Lung (tissue), 13 donors: ENCODE results near the gene GRN. TPM values are rescaled to one million over a fixed set of nuclear protein-coding genes. Genes with fewer than 3 reads are reported as not detected.
A peak's percentile ranks its signal among the peaks of the same experiment; 100 is the strongest.

Experiments used
- ATAC-seq: fragments of 200-7000 bp; cut with Tn5 transposase; one replicate; pipeline ENCODE4 v1.9.1; 2020; ENCODE audit warnings: moderate number of reproducible peaks; ENCODE audit not compliant: insufficient read depth, low FRiP score
- DNase-seq, 3 donors: peaks; one replicate each; pipeline ENCODE4 v3.0.0-alpha.2; 2013 to 2017
- H3K27ac ChIP-seq, 2 donors: one replicate each; pipeline ENCODE4 v1.5.1; 2013; ENCODE audit warnings: mild to moderate bottlenecking in 2 of 2, moderate library complexity in 2 of 2, control low read depth in 1 of 2, inconsistent platforms in 1 of 2, low read depth in 1 of 2, low read length in 1 of 2
- H3K27me3 ChIP-seq, 3 donors: one replicate each; pipeline ENCODE4 v1.5.1; 2013; ENCODE audit warnings: low read length in 2 of 3; ENCODE audit not compliant: control insufficient read depth in 3 of 3, insufficient read depth in 3 of 3
- H3K36me3 ChIP-seq, 4 donors: one replicate each; pipeline ENCODE4 v1.5.1; 2013; ENCODE audit warnings: low read length in 4 of 4, mild to moderate bottlenecking in 1 of 4, moderate library complexity in 1 of 4; ENCODE audit not compliant: control insufficient read depth in 4 of 4, insufficient read depth in 4 of 4
- H3K4me1 ChIP-seq, 5 donors: one replicate each; pipeline ENCODE4 v1.5.1; 2013; ENCODE audit warnings: low read length in 5 of 5, mild to moderate bottlenecking in 2 of 5, moderate library complexity in 1 of 5; ENCODE audit not compliant: control insufficient read depth in 5 of 5, insufficient read depth in 5 of 5
- H3K4me3 ChIP-seq: one replicate; pipeline ENCODE4 v1.5.1; 2013; ENCODE audit warnings: mild to moderate bottlenecking, control low read depth, moderate library complexity
- H3K9ac ChIP-seq, 2 donors: one replicate each; pipeline ENCODE4 v1.5.1; 2013; ENCODE audit warnings: low read length in 2 of 2, control low read depth in 1 of 2; ENCODE audit not compliant: insufficient read depth in 1 of 2
- H3K9me3 ChIP-seq, 4 donors: one replicate each; pipeline ENCODE4 v1.5.1; 2013; ENCODE audit warnings: low read length in 3 of 4, mild to moderate bottlenecking in 1 of 4, moderate library complexity in 1 of 4; ENCODE audit not compliant: control insufficient read depth in 4 of 4, insufficient read depth in 3 of 4
- WGBS, 2 donors: extraction: QIAGEN DNeasy Blood & Tissue Kit; methylation state at CpG; one replicate each; pipeline ENCODE4 v1.1.7; 2013; 5-methylcytosine and 5-hydroxymethylcytosine counted together
- polyA plus RNA-seq, 2 donors: library from polyadenylated mRNA; stranded (reverse); fragments of 200-250 nt; gene quantifications; one replicate each; pipeline ENCODE4 v1.2.1, GENCODE V29; 2013
- small RNA-seq: library from RNA; depleted of rRNA; stranded (forward); fragments of <200 nt; gene quantifications from one replicate; pipeline ENCODE3, GENCODE V24; 2014; ENCODE audit warnings: low replicate concordance
- total RNA-seq, 2 donors: library from RNA; depleted of rRNA in 1 of 2; stranded (reverse); fragments of >200 nt in 1 of 2; gene quantifications; one replicate each; pipeline ENCODE4 v1.2.1, GENCODE V29; 2014 to 2021
- TF ChIP-seq, protein P1 (sequence below): IDR thresholded peaks from 2 replicates; pipeline ENCODE4 v1.5.1; 2012; ENCODE audit warnings: mild to moderate bottlenecking; ENCODE audit errors: control extremely low read depth, extremely low read depth
- donor health status: control.
- donor health status: control.
- donor health status: Bipolar disorder and iron deficiency.
- donor health status: healthy.
- donor health status: DM: yes; HTN: yes; CAD: no.

Gene GRN
- total and polyA plus RNA-seq, 4 donors: 160 to 753 (median 510) TPM

- Histone ChIP-seq H3K4me1 (no peaks in the 10 kb centered on the region), H3K27me3 (no peaks in the 10 kb centered on the region), H3K4me3 (no peak overlapping the region), H3K36me3 (peaks cover 14 to 41% (median 29%) of the 10 kb centered on the region in 4 donors), H3K9ac (no peak overlapping the region), H3K9me3 (no peaks in the 10 kb centered on the region), H3K27ac (no peak overlapping the region)
- TF ChIP-seq, protein P1, sequence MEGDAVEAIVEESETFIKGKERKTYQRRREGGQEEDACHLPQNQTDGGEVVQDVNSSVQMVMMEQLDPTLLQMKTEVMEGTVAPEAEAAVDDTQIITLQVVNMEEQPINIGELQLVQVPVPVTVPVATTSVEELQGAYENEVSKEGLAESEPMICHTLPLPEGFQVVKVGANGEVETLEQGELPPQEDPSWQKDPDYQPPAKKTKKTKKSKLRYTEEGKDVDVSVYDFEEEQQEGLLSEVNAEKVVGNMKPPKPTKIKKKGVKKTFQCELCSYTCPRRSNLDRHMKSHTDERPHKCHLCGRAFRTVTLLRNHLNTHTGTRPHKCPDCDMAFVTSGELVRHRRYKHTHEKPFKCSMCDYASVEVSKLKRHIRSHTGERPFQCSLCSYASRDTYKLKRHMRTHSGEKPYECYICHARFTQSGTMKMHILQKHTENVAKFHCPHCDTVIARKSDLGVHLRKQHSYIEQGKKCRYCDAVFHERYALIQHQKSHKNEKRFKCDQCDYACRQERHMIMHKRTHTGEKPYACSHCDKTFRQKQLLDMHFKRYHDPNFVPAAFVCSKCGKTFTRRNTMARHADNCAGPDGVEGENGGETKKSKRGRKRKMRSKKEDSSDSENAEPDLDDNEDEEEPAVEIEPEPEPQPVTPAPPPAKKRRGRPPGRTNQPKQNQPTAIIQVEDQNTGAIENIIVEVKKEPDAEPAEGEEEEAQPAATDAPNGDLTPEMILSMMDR: no peak
- DNase-seq (no peak), ATAC-seq (no peak)
- 97 to 99% methylated on average over 41 of the region's 41 CpGs for WGBS, 2 donors
Observed at GRCh38 chr17:44398692-44399691, 53.9 kb downstream of the GRN start.

DNA sequence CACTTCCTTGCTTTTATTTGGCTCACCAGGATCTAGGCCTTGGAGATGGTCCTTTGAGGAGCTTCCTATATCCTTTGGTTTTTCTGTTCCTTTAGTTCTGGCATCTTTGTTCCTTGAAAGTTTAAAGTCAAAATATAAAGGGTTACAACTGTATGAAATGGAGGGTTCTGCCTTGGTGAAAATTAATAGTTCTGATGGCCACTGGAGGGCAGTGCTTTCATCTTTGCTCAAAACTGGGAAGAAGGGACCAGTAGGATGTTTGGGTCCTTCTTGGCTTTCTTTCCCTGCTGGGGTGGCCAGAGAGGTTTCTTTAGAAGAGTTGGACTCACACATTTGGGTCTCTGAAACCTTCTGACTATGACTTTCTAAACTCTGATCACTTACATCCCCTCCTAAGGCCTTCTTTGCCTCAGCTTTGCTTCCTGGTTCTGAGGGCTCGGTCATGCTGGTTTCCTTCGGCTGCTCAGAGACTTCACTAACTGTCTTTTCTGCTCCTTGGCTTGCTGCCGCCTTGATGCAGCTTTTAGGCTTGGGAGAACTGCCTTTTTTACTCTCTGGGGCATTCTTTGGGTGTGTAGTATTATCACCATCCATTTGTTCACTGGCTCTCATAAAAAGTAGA is 55.2 kb downstream of the GRN start:
- peak in 2 of 3 donors; percentile 13 to 34 for DNase-seq
- Histone ChIP-seq H3K36me3 (peaks cover 14 to 41% (median 33%) of the 10 kb centered on the region in 4 donors), H3K9ac (no peak overlapping the region), H3K4me3 (no peak overlapping the region), H3K27ac (no peak overlapping the region), H3K4me1 (no peaks in the 10 kb centered on the region), H3K9me3 (no peaks in the 10 kb centered on the region), H3K27me3 (no peaks in the 10 kb centered on the region)
- 92 to 96% methylated on average over 3 of the region's 3 CpGs for WGBS, 2 donors
- TF ChIP-seq, protein P1: no peak
- ATAC-seq: no peak

Small RNAs within 50 kb of the gene (small RNA-seq; reads per million reads assigned to genes)
- not detected for gene RF00012
- gene RNU6-453P: not detected

Other genes with a start within 250 kb of the GRN start
- 10 to 100 TPM; 33.8 to 77.4 TPM for gene HDAC5, start 221.7 kb upstream of the GRN start, total RNA-seq
- 10 to 100 TPM; 29.6 to 39.0 TPM for gene HDAC5, start 221.7 kb upstream of the GRN start, polyA plus RNA-seq
- gene HROB, start 203.4 kb upstream of the GRN start, total RNA-seq: 1 to 10 TPM in 1 of 2 donors, under 1 TPM in 1; 0.88 to 1.3 TPM
- gene HROB, start 203.4 kb upstream of the GRN start, polyA plus RNA-seq: under 1 TPM; 0.61 to 0.87 TPM
- under 1 TPM in 1 of 2 donors, not detected in 1; 0.11 TPM for gene ASB16, start 174.6 kb upstream of the GRN start, total RNA-seq
- gene ASB16, start 174.6 kb upstream of the GRN start, polyA plus RNA-seq: under 1 TPM; 0.10 TPM
- gene TMUB2, start 158.3 kb upstream of the GRN start, total RNA-seq: 10 to 100 TPM; 32.1 to 36.9 TPM
- gene TMUB2, start 158.3 kb upstream of the GRN start, polyA plus RNA-seq: 10 to 100 TPM; 37.5 to 40.2 TPM
- 10 to 100 TPM; 30.1 to 70.6 TPM for gene ATXN7L3, start 145.4 kb upstream of the GRN start, total RNA-seq
- gene ATXN7L3, start 145.4 kb upstream of the GRN start, polyA plus RNA-seq: 10 to 100 TPM; 50.4 to 50.7 TPM
- gene UBTF, start 125.6 kb upstream of the GRN start, total RNA-seq: 10 to 100 TPM; 70.7 to 75.5 TPM
- 10 to 100 TPM; 31.9 to 33.8 TPM for gene UBTF, start 125.6 kb upstream of the GRN start, polyA plus RNA-seq
- 10 to 100 TPM in 1 of 2 donors, 1 to 10 TPM in 1; 1.4 to 40.9 TPM for gene SLC4A1, start 77.2 kb upstream of the GRN start, total RNA-seq
- gene SLC4A1, start 77.2 kb upstream of the GRN start, polyA plus RNA-seq: under 1 TPM; 0.10 to 0.13 TPM
- 1 to 10 TPM in 1 of 2 donors, under 1 TPM in 1; 0.61 to 4.9 TPM for gene RUNDC3A, start 36.7 kb upstream of the GRN start, total RNA-seq
- under 1 TPM; 0.70 to 0.91 TPM for gene RUNDC3A, start 36.7 kb upstream of the GRN start, polyA plus RNA-seq
- 100 to 1,000 TPM in 1 of 2 donors, 10 to 100 TPM in 1; 66.4 to 134 TPM for gene SLC25A39, start 20.5 kb upstream of the GRN start, total RNA-seq
- gene SLC25A39, start 20.5 kb upstream of the GRN start, polyA plus RNA-seq: 100 to 1,000 TPM; 104 to 130 TPM
- gene FAM171A2, start 18.6 kb downstream of the GRN start, total RNA-seq: 1 to 10 TPM; 1.1 to 8.0 TPM
- under 1 TPM; 0.47 TPM for gene FAM171A2, start 18.6 kb downstream of the GRN start, polyA plus RNA-seq
- 1 to 10 TPM; 2.1 to 9.2 TPM for gene ITGA2B, start 44.3 kb downstream of the GRN start, total RNA-seq
- 1 to 10 TPM; 1.4 to 6.3 TPM for gene ITGA2B, start 44.3 kb downstream of the GRN start, polyA plus RNA-seq
- gene GPATCH8, start 158.1 kb downstream of the GRN start, total RNA-seq: 10 to 100 TPM; 36.2 to 62.0 TPM
- 10 to 100 TPM in 1 of 2 donors, 1 to 10 TPM in 1; 8.9 to 11.4 TPM for gene GPATCH8, start 158.1 kb downstream of the GRN start, polyA plus RNA-seq
- 10 to 100 TPM in 1 of 2 donors, 1 to 10 TPM in 1; 8.3 to 14.1 TPM for gene FZD2, start 212.2 kb downstream of the GRN start, total RNA-seq
- gene FZD2, start 212.2 kb downstream of the GRN start, polyA plus RNA-seq: 1 to 10 TPM; 3.8 to 5.5 TPM